HCT116 (cell line): ENCODE measurements around the gene MAPKAPK5. TPM values are rescaled to one million over a fixed set of nuclear protein-coding genes. Genes with fewer than 3 reads are reported as not detected.

Source experiments
- ATAC-seq: fragments of 200-7000 bp; cut with Tn5 transposase; 2 replicates; pipeline ENCODE4 v1.9.1; 2020; ENCODE audit warnings: mild to moderate bottlenecking, moderate library complexity
- BruUV-seq: library from RNA; stranded (reverse); fragments of 400-500 nt; replicated peaks from 2 replicates; lab custom pipeline; 2021; lab: Mats Ljungman, UMichigan
- CTCF ChIA-PET: fragments of 300-600 bp; sonication (Branson Sonifier 250); formaldehyde crosslinking; loops from one replicate; lab custom pipeline; 2021; ENCODE audit warnings: antibody characterized with exemption; lab: Charles Lee
- POLR2A ChIA-PET: fragments of 300-600, 350-600 bp; sonication (Branson Sonifier 250); formaldehyde crosslinking; loops from one replicate; lab custom pipeline; 2021; ENCODE audit warnings: antibody characterized with exemption; lab: Charles Lee
- RAD21 ChIA-PET, 2 experiments: fragments of 300-600 bp; sonication (Branson Sonifier 250); formaldehyde crosslinking; loops; one replicate each; lab custom pipeline; 2023; ENCODE audit warnings: low total read pairs in 2 of 2; ENCODE audit not compliant: uncharacterized antibody in 2 of 2, unreplicated experiment in 2 of 2, low non-redundant PET in 1 of 2; lab: Charles Lee
- DNase-seq: peaks from one replicate; pipeline ENCODE4 v3.0.0-alpha.2; 2010; ENCODE audit warnings: low read depth, low spot score
- H2AFZ ChIP-seq: fragments of 200-600 bp; shearing (Covaris generic), sonication (generic); 2 replicates; pipeline ENCODE4 v1.6.1; 2017; ENCODE audit warnings: low read depth, mixed run types, mixed read lengths, antibody characterized with exemption, low read length; ENCODE audit not compliant: poor library complexity, severe bottlenecking
- H3K27ac ChIP-seq: 2 replicates; pipeline ENCODE4 v1.5.1; 2012; ENCODE audit warnings: low read depth, low read length
- H3K27me3 ChIP-seq: fragments of 200-600 bp; sonication (generic); 2 replicates; pipeline ENCODE4 v1.6.1; 2016; ENCODE audit warnings: mixed run types, low read length, mixed read lengths; ENCODE audit not compliant: insufficient read depth
- H3K36me3 ChIP-seq, 2 experiments: fragments of 200-500 bp in 1 of 2; fragments of 200-600 bp in 1 of 2; sonication (Bioruptor generic) in 1 of 2; sonication (generic) in 1 of 2; 2 replicates each; pipeline versions ENCODE4 v1.5.1 to v1.6.1; 2014 to 2016; ENCODE audit warnings: low read length in 2 of 2, inconsistent platforms in 1 of 2, mixed read lengths in 1 of 2, mixed run types in 1 of 2; ENCODE audit not compliant: insufficient read depth in 2 of 2, control insufficient read depth in 1 of 2
- H3K4me1 ChIP-seq, 2 experiments: fragments of 200-600 bp in 1 of 2; sonication (generic) in 1 of 2; 2 replicates each; pipeline versions ENCODE4 v1.5.1 to v1.6.1; 2012 to 2017; ENCODE audit warnings: low read length in 2 of 2, inconsistent platforms in 1 of 2, mild to moderate bottlenecking in 1 of 2, mixed read lengths in 1 of 2, mixed run types in 1 of 2, moderate library complexity in 1 of 2; ENCODE audit not compliant: insufficient read depth in 2 of 2, control insufficient read depth in 1 of 2
- H3K4me2 ChIP-seq: fragments of 200-600 bp; sonication (generic); 2 replicates; pipeline ENCODE4 v1.6.1; 2017; ENCODE audit warnings: mixed run types, low read length, mixed read lengths
- H3K4me3 ChIP-seq, 2 experiments: fragments of 200-600 bp in 1 of 2; sonication (generic) in 1 of 2; replicated peaks in 1 of 2; 2 replicates each; pipeline ENCODE4 v1.5.1; 2011 to 2016; ENCODE audit warnings: low read length in 2 of 2, control low read depth in 1 of 2, low read depth in 1 of 2, mild to moderate bottlenecking in 1 of 2, mixed read lengths in 1 of 2, mixed run types in 1 of 2
- H3K79me2 ChIP-seq: fragments of 200-600 bp; sonication (generic); 2 replicates; pipeline ENCODE4 v1.6.1; 2017; ENCODE audit warnings: mild to moderate bottlenecking, mixed run types, low read length, moderate library complexity, mixed read lengths; ENCODE audit not compliant: insufficient read depth
- H3K9ac ChIP-seq: fragments of 200-600 bp; sonication (generic); 2 replicates; pipeline ENCODE4 v1.6.1; 2016; ENCODE audit warnings: low read length, mixed read lengths
- H3K9me2 ChIP-seq: fragments of 200-600 bp; sonication (generic), shearing (Covaris generic); 2 replicates; pipeline ENCODE4 v1.6.1; 2017; ENCODE audit warnings: mixed run types, mild to moderate bottlenecking, moderate library complexity; ENCODE audit not compliant: insufficient read depth
- H3K9me3 ChIP-seq, 2 experiments: fragments of 200-500 bp in 1 of 2; fragments of 200-600 bp in 1 of 2; sonication (Bioruptor generic) in 1 of 2; sonication (generic) in 1 of 2; 2 replicates each; pipeline ENCODE4 v1.6.1; 2014 to 2017; ENCODE audit warnings: low read length in 2 of 2, mixed read lengths in 2 of 2, inconsistent platforms in 1 of 2, low read depth in 1 of 2, mild to moderate bottlenecking in 1 of 2, mixed run types in 1 of 2, moderate library complexity in 1 of 2; ENCODE audit not compliant: control insufficient read depth in 1 of 2, insufficient read depth in 1 of 2
- H4K20me1 ChIP-seq: fragments of 200-600 bp; sonication (generic), shearing (Covaris generic); 2 replicates; pipeline ENCODE4 v1.6.1; 2017; ENCODE audit warnings: mixed run types, mild to moderate bottlenecking, moderate library complexity; ENCODE audit not compliant: insufficient read depth
- EZH2phosphoT487 ChIP-seq: fragments of 200-600 bp; IDR thresholded peaks from 2 replicates; pipeline ENCODE4 v1.6.1; 2018; ENCODE audit warnings: antibody characterized with exemption, borderline replicate concordance
- JUND ChIP-seq: IDR thresholded peaks from 2 replicates; pipeline ENCODE4 v1.6.1; 2012
- POLR2A ChIP-seq: IDR thresholded peaks from 2 replicates; pipeline ENCODE4 v1.7.0; 2011; ENCODE audit warnings: borderline replicate concordance; ENCODE audit not compliant: insufficient read depth, insufficient read length; ENCODE audit errors: extremely low read depth
- POLR2AphosphoS5 ChIP-seq: IDR thresholded peaks from 2 replicates; pipeline ENCODE4 v1.6.1; 2011; ENCODE audit warnings: mild to moderate bottlenecking, low read depth, low read length, moderate library complexity
- SP1 ChIP-seq: IDR thresholded peaks from 2 replicates; pipeline ENCODE4 v1.6.1; 2012; ENCODE audit warnings: low read depth
- SRF ChIP-seq: IDR thresholded peaks from 2 replicates; pipeline ENCODE4 v1.6.1; 2012; ENCODE audit warnings: low read depth
- intact Hi-C: fragments of 100-400 bp; cut with micrococcal nuclease; formaldehyde crosslinking; loops from 2 replicates; pipeline ENCODE4 v1.10.0; 2022
- total RNA-seq: library from RNA; stranded (reverse); gene quantifications from one replicate; pipeline ENCODE4 v1.2.1, GENCODE V29; 2021; ENCODE audit not compliant: unreplicated experiment
- TF ChIP-seq, protein P1 (sequence below): IDR thresholded peaks from 2 replicates; pipeline ENCODE4 v1.6.1; 2012
- TF ChIP-seq, protein P2 (sequence below): IDR thresholded peaks from 2 replicates; pipeline ENCODE4 v1.6.1; 2011; ENCODE audit warnings: mild to moderate bottlenecking, low read length, moderate library complexity; ENCODE audit not compliant: insufficient replicate concordance; ENCODE audit errors: extremely low read depth
- TF ChIP-seq, protein P3 (sequence below): IDR thresholded peaks from 2 replicates; pipeline ENCODE4 v1.6.1; 2012

MAPKAPK5 gene
- total RNA-seq, 1 experiment from 2014 or later, result 57.9 TPM

DNA sequence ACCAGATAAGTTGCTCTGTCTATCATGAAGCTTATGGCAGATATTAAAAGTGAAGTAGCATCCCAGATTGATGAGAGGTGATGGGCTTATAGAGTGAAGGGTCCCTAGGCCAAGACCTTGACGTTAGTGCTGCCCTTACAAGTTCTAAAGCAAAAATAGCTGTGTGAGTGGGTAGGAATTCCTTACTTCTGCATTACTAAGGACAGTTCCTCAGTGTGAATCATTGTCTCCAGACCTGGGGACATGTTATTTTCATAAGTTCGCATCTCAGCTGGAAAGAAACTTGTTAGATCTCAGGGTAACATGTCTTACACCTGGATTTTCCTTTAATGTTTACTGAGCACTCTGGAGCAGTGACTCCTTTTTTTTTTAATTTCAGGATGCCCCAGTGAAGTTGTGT lies 28.7 kb downstream of the MAPKAPK5 start:
- no peak for ATAC-seq
- H3K79me2 ChIP-seq, result peaks cover 5% of the 10 kb centered on the region; the same call in 1 of the 2 replicates
- CTCF ChIA-PET, result no interaction called here

More for the DNA sequence above, 28.7 kb downstream of the MAPKAPK5 start:
- Histone ChIP-seq H2AFZ (no peak overlapping the region), H3K9me2 (no peaks in the 10 kb centered on the region), H3K27me3 (no peaks in the 10 kb centered on the region), H3K9me3 (no peaks in the 10 kb centered on the region), H3K4me1 (no peaks in the 10 kb centered on the region), H3K36me3 (peaks cover 29 to 46% of the 10 kb centered on the region in 2 experiments; a peak in 3 of 4 replicates), H3K9ac (no peak overlapping the region), H3K4me2 (no peak overlapping the region), H3K4me3 (no peak overlapping the region), H3K27ac (no peak overlapping the region), H4K20me1 (no peaks in the 10 kb centered on the region)
- DNase-seq, result no peak
- intact Hi-C loops, result no loop called here
- no TSS peak for BruUV-seq
- POLR2A ChIA-PET, result no interaction called here
- RAD21 ChIA-PET, result no interaction called here
- no peak for TF ChIP-seq JUND
- TF ChIP-seq, protein P1, sequence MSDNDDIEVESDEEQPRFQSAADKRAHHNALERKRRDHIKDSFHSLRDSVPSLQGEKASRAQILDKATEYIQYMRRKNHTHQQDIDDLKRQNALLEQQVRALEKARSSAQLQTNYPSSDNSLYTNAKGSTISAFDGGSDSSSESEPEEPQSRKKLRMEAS, result no peak
- TF ChIP-seq, protein P2, sequence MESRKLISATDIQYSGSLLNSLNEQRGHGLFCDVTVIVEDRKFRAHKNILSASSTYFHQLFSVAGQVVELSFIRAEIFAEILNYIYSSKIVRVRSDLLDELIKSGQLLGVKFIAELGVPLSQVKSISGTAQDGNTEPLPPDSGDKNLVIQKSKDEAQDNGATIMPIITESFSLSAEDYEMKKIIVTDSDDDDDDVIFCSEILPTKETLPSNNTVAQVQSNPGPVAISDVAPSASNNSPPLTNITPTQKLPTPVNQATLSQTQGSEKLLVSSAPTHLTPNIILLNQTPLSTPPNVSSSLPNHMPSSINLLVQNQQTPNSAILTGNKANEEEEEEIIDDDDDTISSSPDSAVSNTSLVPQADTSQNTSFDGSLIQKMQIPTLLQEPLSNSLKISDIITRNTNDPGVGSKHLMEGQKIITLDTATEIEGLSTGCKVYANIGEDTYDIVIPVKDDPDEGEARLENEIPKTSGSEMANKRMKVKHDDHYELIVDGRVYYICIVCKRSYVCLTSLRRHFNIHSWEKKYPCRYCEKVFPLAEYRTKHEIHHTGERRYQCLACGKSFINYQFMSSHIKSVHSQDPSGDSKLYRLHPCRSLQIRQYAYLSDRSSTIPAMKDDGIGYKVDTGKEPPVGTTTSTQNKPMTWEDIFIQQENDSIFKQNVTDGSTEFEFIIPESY, result no peak
- no peak for TF ChIP-seq POLR2A
- TF ChIP-seq SP1, result no peak
- TF ChIP-seq POLR2AphosphoS5, result no peak
- TF ChIP-seq, protein P3, sequence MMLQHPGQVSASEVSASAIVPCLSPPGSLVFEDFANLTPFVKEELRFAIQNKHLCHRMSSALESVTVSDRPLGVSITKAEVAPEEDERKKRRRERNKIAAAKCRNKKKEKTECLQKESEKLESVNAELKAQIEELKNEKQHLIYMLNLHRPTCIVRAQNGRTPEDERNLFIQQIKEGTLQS, result no peak
- TF ChIP-seq SRF, result no peak
- TF ChIP-seq EZH2phosphoT487, result no peak
